OCI-LY1 (cell line): Measurements from ENCODE around the gene SIRPA.

ENCODE experiments used
- EZH2 ChIP-seq: fragments of 200-600 bp; sonication (generic), shearing (Covaris generic); IDR thresholded peaks from 2 replicates; pipeline ENCODE4 v1.8.0; 2017; ENCODE audit warnings: borderline replicate concordance, mixed run types, mild to moderate bottlenecking, antibody characterized with exemption, low read length, moderate library complexity, mixed read lengths
- TF ChIP-seq, protein P1 (sequence below): fragments of 200-600 bp; sonication (generic), shearing (Covaris generic); IDR thresholded peaks from 2 replicates; pipeline ENCODE4 v1.5.1; 2017; ENCODE audit warnings: mild to moderate bottlenecking, antibody characterized with exemption, low read length, moderate library complexity, mixed read lengths

- TF ChIP-seq, protein P1, sequence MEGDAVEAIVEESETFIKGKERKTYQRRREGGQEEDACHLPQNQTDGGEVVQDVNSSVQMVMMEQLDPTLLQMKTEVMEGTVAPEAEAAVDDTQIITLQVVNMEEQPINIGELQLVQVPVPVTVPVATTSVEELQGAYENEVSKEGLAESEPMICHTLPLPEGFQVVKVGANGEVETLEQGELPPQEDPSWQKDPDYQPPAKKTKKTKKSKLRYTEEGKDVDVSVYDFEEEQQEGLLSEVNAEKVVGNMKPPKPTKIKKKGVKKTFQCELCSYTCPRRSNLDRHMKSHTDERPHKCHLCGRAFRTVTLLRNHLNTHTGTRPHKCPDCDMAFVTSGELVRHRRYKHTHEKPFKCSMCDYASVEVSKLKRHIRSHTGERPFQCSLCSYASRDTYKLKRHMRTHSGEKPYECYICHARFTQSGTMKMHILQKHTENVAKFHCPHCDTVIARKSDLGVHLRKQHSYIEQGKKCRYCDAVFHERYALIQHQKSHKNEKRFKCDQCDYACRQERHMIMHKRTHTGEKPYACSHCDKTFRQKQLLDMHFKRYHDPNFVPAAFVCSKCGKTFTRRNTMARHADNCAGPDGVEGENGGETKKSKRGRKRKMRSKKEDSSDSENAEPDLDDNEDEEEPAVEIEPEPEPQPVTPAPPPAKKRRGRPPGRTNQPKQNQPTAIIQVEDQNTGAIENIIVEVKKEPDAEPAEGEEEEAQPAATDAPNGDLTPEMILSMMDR = no peak
- no peak for TF ChIP-seq EZH2
Measured at GRCh38 chr20:1901704-1902103, 6.5 kb downstream of the SIRPA start.
